Measurements from ENCODE around the gene SLCO1C1.
"Not testable (repeated sequence)": the region's sequence is repeated elsewhere in the genome, so short reads cannot be mapped to it uniquely, and the experiment has no call there.

Gene SLCO1C1

DNA sequence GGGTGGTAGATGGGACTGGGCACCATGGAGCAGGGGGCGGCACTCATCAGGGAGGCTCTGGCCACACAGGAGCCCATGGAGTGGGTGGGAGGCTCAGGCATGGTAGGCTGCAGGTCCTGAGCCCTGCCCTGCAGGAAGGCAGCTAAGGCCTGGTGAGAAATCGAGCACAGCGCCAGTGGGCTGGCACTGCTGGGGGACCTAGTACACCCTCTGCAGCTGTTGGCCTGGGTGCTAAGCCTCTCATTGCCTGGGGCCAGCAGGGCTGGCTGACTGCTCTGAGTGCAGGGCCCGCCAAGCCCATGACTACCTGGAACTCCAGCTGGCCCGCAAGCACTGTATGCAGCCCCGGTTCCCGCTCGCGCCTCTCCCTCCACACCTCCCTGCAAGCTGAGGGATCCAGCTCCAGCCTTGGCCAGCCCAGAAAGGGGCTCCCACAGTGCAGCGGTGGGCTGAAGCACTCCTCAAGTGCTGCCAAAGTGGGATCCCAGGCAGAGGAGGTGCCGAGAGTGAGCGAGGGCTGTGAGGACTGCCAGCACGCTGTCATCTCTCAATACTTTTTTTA, 88.7 kb downstream of the SLCO1C1 start:
- in situ Hi-C loops (cut with HindIII; ENCODE audit: low sequenced_read_pairs): not testable (repeated sequence)

DNA sequence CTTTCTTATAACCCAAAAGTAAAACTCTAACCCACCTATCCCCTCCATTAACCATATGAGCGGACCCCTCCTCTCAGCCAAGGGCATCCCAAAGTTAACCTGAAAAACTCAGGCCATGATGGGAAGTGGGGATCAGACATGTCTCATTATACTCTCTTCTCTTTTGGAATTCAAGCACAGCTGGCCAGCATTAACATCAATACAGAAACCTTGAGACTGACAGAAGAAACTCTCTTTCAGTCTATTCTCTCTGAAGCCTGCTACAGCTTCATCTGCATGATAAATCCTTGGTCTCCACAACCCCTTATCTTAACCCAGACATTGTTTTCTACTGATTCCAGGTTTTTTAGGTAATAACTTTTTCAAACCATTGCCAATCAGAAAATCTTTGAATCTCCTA, 97.8 kb downstream of the SLCO1C1 start:
- in situ Hi-C loops (cut with HindIII; ENCODE audit: low sequenced_read_pairs): no loop called here

DNA sequence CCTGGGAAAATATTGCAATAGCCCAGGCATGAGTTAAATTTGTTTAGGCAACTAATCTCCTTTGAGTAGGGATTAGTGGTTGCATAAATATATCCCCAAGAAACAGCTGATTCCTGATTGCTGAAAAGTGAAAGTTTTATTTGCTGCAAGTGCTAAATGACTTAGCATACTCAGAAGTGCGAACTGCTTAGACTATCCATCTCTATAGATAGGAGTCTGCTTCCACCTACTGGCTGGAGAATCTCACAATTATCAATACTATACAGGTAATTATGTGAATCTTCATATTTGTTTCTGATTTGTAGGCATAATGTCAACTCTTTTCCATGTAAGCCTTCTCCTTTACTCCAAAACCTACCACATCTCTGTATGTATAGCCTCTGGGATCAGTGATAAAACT, 103.4 kb downstream of the SLCO1C1 start:
- in situ Hi-C loops (cut with HindIII; ENCODE audit: low sequenced_read_pairs): no loop called here

DNA sequence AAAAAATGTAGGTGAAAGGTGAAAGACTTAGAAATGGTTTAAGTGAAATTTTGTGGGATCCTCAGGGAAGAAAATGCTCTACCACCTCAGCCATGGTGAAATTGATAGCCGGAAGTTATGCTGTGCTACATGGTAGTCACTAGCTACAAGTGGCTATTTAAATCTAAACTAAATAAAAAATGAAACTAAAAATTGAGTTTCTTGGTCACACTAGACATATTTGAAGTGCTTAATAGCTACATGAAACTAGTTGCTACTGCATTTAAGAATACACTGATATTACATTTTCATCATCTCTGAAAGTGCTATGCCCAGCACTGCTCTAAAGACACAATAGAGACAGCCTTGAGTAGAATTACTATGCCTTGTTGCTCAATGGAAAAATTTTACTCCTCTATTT, 105.0 kb downstream of the SLCO1C1 start:
- in situ Hi-C loops (cut with HindIII; ENCODE audit: low sequenced_read_pairs): no loop called here

DNA sequence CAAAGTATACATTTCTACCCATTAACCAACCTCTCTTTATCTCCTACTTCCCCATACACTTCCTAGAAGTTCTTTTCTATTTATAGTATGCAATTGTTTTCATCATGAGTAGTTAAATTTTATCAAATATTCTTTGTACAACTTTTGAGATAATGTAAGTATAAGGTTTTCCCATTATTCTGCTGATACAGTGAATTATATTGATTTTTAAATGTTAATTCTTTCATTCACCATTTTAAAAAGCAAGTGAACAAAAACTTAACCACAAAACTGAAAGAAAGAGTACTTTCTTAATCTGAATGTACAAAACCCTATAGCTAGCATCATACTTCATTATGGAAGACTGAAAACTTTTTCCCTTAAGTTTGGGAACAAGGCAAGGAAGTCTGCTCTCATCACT, 105.9 kb downstream of the SLCO1C1 start:
- in situ Hi-C loops (cut with HindIII; ENCODE audit: low sequenced_read_pairs): no loop called here

Measured in DLD1 (cell line).